GM12801 (cell line): Measurements from ENCODE around the gene MRGPRD.

ENCODE experiments used
- CTCF ChIP-seq: IDR thresholded peaks from one replicate; pipeline ENCODE4 v1.5.1; 2011; ENCODE audit warnings: control low read depth; ENCODE audit not compliant: insufficient read length; ENCODE audit errors: extremely low read depth

MRGPRD gene

GRCh38 chr11:69004411-69005182 lies 23.8 kb upstream of the MRGPRD start:
- no peak for TF ChIP-seq CTCF

- TF ChIP-seq CTCF, result no peak
Measured at GRCh38 chr11:69003866-69004367, 23.1 kb upstream of the MRGPRD start.

- no peak for TF ChIP-seq CTCF
Measured at GRCh38 chr11:69003301-69003865, 22.6 kb upstream of the MRGPRD start.

- no peak for TF ChIP-seq CTCF
Measured at GRCh38 chr11:69002570-69003231, 21.9 kb upstream of the MRGPRD start.

GRCh38 chr11:69002110-69002569 lies 21.4 kb upstream of the MRGPRD start:
- no peak for TF ChIP-seq CTCF

- no peak for TF ChIP-seq CTCF
Measured at GRCh38 chr11:69001243-69002081, 20.7 kb upstream of the MRGPRD start.
